Right ventricle myocardium inferior (tissue), 1 donor: ENCODE results near the gene DHRS4L2. TPM values are rescaled to one million over a fixed set of nuclear protein-coding genes. Genes with fewer than 3 reads are reported as not detected.
A peak's percentile ranks its signal among the peaks of the same experiment; 100 is the strongest.
"Not testable (repeated sequence)": the region's sequence is repeated elsewhere in the genome, so short reads cannot be mapped to it uniquely, and the experiment has no call there.

ENCODE experiments used
- ATAC-seq: fragments of 200-7000 bp; cut with Tn5 transposase; one replicate; pipeline ENCODE4 v1.9.1; 2020; ENCODE audit warnings: mild to moderate bottlenecking, moderate library complexity
- DNase-seq: peaks from one replicate; pipeline ENCODE4 v3.0.0; 2021; ENCODE audit errors: missing footprints
- intact Hi-C: fragments of 100-400 bp; cut with DNase I; formaldehyde crosslinking; loops from one replicate; pipeline ENCODE4 v1.11.0; 2022
- total RNA-seq: library from RNA; stranded (reverse); fragmentation: NEBNext Ultra II Directional; extraction: Animal tissue kit (Norgen Biotek cat#: 25700); gene quantifications from one replicate; pipeline ENCODE4 v1.2.1, GENCODE V29; 2021
- donor health status: DM: no; HTN: yes; CAD: no; lungs with severe emphysema.

The DHRS4L2 gene
- total RNA-seq, 1 donor from 2014 or later = 16.3 TPM

- peak; percentile 84 for DNase-seq
- intact Hi-C loops = not testable (repeated sequence)
- peak; percentile 97 for ATAC-seq
Observed at GRCh38 chr14:24006817-24007652, 18.3 kb downstream of the DHRS4L2 start.

DNA sequence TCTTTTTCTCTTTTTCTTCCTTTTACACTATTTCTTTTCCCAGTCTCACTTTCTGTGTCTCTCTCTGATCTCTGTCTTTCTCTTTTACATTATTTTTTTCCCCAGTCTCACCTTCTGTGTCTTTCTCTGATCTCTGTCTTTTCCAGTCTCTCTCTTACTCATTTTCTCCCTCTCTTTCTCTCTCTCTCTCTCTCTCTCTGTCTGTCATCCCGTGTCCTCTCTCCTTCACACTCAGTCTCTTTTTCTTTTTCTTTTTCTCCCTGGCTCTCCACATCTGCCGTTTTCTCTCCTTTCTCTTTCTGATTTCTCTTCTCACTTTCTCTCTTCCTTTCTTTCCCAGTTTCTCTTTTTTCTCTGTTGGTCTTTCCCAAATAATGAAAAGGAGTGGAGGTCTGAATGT, 22.3 kb downstream of the DHRS4L2 start:
- intact Hi-C loops = no loop called here
- ATAC-seq (no peak), DNase-seq (no peak)

DNA sequence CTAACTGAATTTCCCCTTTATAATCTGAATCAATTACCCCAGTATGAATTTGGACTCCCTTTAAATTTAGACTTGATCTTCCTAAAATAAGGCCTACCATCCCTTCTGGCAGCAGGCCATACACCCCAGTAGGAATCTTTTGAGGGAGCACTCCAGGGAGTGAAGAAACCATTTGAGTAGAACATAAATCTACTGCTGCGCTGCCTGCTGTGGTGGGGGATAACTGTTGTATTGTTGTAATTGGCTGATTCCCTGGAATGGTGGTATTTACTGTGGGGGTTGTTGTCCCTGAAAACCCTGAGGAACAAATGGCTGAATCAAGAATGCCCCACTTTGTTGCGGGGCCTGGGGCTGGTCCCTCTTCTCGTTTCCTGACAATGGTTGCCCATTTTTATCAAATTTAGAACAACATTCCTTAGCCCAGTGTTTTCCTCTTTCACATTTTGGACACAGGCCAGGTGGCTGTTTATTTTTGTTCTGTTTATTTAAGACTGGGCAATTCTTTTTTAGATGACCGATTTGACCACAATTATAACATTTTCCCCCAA, 24.1 kb downstream of the DHRS4L2 start:
- ATAC-seq, DNase-seq, intact Hi-C loops: not testable (repeated sequence)

GRCh38 chr14:24013654-24014514, 25.2 kb downstream of the DHRS4L2 start:
- no peak for DNase-seq
- intact Hi-C loops = loop anchor here (1.0 kb wide), 1 partner anchor 76 kb away; no protein-coding TSS in a partner anchor

GRCh38 chr14:24015745-24016144, 27.0 kb downstream of the DHRS4L2 start:
- intact Hi-C loops, ATAC-seq, DNase-seq: not testable (repeated sequence)

More at GRCh38 chr14:24013654-24014514, 25.2 kb downstream of the DHRS4L2 start:
- peak; percentile 86 for ATAC-seq

- DNase-seq, ATAC-seq, intact Hi-C loops: not testable (repeated sequence)
Observed at GRCh38 chr14:24018978-24019377, 30.2 kb downstream of the DHRS4L2 start.

GRCh38 chr14:24019944-24020343, 31.2 kb downstream of the DHRS4L2 start:
- ATAC-seq, intact Hi-C loops: not testable (repeated sequence)
- DNase-seq = peak; percentile 68

- ATAC-seq, intact Hi-C loops, DNase-seq: not testable (repeated sequence)
Observed at GRCh38 chr14:24020520-24020919, 31.8 kb downstream of the DHRS4L2 start.

DNA sequence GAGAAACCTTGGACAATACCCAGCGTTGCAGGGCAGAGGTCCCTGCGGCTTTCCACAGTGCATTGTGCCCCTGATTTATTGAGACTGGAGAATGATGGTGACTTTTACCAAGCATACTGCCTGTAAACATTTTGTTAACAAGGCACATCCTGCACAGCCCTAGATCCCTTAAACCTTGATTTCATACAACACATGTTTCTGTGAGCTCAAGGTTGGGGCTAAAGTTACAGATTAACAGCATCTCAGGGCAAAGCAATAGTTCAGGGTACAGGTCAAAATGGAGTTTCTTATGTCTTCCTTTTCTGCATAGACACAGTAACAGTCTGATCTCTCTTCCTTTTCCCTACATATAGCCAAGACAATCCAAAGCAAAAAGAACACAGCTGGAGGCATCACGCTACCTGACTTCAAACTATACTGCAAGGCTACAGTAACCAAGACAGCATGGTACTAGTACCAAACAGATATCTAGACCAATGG, 36.2 kb downstream of the DHRS4L2 start:
- intact Hi-C loops, ATAC-seq, DNase-seq: not testable (repeated sequence)

DNA sequence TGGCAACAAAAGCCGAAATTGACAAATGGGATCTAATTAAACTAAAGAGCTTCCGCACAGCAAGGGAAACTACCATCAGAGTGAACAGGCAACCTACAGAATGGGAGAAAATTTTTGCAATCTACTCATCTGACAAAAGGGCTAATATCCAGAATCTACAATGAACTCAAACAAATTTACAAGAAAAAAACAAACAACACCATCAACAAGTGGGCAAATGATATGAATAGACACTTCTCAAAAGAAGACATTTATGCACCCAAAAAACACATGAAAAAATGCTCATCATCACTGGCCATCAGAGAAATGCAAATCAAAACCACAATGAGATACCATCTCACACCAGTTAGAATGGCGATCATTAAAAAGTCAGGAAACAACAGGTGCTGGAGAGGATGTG, 41.0 kb downstream of the DHRS4L2 start:
- ATAC-seq, intact Hi-C loops, DNase-seq: not testable (repeated sequence)

GRCh38 chr14:24031331-24031730, 42.6 kb downstream of the DHRS4L2 start:
- ATAC-seq, DNase-seq, intact Hi-C loops: not testable (repeated sequence)

GRCh38 chr14:24032727-24033418, 44.1 kb downstream of the DHRS4L2 start:
- intact Hi-C loops = no loop called here
- ATAC-seq (peak; percentile 31), DNase-seq (no peak)

DNA sequence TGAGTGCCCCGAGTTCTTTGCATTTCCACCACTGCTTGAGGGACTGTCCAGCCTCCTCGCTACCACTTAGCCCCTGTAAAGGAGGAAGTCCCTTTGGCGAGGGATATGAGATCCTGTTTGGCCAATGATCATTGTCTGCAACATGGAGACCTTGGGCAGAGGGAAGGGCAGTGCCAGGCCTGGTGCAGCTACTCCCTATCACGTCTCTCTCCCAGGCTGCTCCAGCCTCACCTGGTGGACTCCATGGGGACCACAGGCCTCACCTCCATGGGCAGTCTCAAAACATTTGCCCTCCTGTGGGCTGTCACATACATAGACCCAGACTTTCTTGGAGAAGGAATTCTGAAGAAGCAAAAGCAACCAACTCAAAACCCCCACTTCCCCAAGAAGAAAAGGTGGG, 47.0 kb downstream of the DHRS4L2 start:
- ATAC-seq = peak; percentile 20
- intact Hi-C loops = loop anchor here (5.0 kb wide), 1 partner anchor 48 kb away; the partner anchor contains the start of gene DHRS4L2

GRCh38 chr14:24036169-24036962, 47.6 kb downstream of the DHRS4L2 start:
- ATAC-seq (peak; percentile 98), DNase-seq (peak; percentile 92)
- intact Hi-C loops = loop anchor here (5.0 kb wide), 1 partner anchor 49 kb away; the partner anchor contains the start of gene DHRS4L2

More for the DNA sequence above, 47.0 kb downstream of the DHRS4L2 start:
- not testable (repeated sequence) for DNase-seq

DNA sequence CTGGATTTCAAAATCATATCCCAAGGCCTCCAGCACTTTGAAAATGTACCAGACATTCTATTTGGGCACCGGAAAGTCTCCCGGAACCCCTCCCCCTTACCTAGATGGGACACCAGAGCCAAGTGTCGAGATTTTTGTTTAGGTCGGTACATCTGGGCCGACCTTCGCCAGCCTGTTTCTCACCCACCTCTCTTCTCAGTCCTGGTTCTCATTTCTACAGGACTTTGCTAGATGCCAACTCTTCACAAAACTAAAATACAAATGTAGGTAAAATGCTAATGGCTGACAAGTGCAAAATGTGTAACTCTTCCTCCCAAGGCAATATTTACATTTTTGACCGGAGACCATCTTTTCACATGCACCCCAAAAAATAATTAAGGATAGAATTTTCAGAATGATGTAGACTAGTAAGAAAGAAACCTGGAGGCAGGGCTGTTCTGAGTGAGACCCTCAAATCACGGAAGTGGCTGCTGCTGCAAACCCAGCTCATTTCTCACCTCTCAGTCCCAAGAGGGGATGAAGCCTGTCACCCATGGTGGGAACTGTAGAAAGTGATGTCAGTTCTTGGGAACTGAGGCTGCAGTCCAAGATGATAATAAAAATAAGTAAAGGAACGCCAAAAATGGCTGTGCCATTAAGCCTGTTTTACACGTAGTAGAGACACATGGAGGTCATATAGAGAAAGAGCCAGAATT, 48.4 kb downstream of the DHRS4L2 start:
- not testable (repeated sequence) for ATAC-seq, DNase-seq
- intact Hi-C loops = loop anchor here (5.0 kb wide), 1 partner anchor 50 kb away; the partner anchor contains the start of gene DHRS4L2

DNA sequence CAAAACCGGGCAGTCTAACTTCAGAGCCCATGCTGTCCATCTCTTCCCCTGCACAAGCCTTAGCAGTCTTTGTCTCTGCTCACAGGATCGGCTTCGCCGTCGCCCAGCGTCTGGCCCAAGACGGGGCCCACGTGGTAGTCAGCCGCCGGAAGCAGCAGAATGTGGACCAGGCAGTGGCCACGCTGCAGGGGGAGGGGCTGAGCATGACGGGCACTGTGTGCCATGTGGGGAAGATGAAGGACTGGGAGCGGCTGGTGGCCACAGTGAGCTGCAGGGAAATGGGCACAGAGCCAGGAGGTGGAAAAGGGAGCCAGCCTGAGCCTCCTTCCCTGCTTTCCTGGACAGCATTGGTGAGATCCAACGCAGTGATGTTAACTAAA, 48.9 kb downstream of the DHRS4L2 start:
- ATAC-seq = no peak
- DNase-seq = no peak
- intact Hi-C loops = loop anchor here (5.0 kb wide), 1 partner anchor 50 kb away; the partner anchor contains the start of gene DHRS4L2
